Hepatocyte (in vitro differentiated cells): Measurements from ENCODE around the gene PTPRN2. TPM values are rescaled to one million over a fixed set of nuclear protein-coding genes. Genes with fewer than 3 reads are reported as not detected.

Experiments
- DNase-seq: peaks from one replicate; pipeline ENCODE4 v3.0.0-alpha.2; 2016; ENCODE audit warnings: low spot score
- H2AFZ ChIP-seq: fragments of 200-600 bp; sonication (generic); 2 replicates; pipeline ENCODE4 v1.6.0; 2016; ENCODE audit warnings: antibody characterized with exemption, mild to moderate bottlenecking
- H3K27ac ChIP-seq: fragments of 200-600 bp; sonication (generic); 2 replicates; pipeline ENCODE4 v1.5.1; 2016; ENCODE audit warnings: mild to moderate bottlenecking
- H3K27me3 ChIP-seq: fragments of 200-600 bp; sonication (generic); 2 replicates; pipeline ENCODE4 v1.6.1; 2016
- H3K36me3 ChIP-seq: fragments of 200-600 bp; sonication (generic); replicated peaks from 2 replicates; pipeline ENCODE4 v1.5.1; 2016; ENCODE audit warnings: low read depth; ENCODE audit not compliant: insufficient read depth
- H3K4me1 ChIP-seq: fragments of 200-600 bp; sonication (generic); 2 replicates; pipeline ENCODE4 v1.5.1; 2016; ENCODE audit warnings: mild to moderate bottlenecking, moderate library complexity; ENCODE audit not compliant: insufficient read depth
- H3K4me2 ChIP-seq: fragments of 200-600 bp; sonication (generic); 2 replicates; pipeline ENCODE4 v1.6.0; 2016
- H3K4me3 ChIP-seq: fragments of 200-600 bp; sonication (generic); 2 replicates; pipeline ENCODE4 v1.5.1; 2016; ENCODE audit warnings: mild to moderate bottlenecking
- H3K79me2 ChIP-seq: fragments of 200-600 bp; sonication (generic); 2 replicates; pipeline ENCODE4 v1.6.0; 2017; ENCODE audit warnings: mild to moderate bottlenecking
- H3K9me2 ChIP-seq: fragments of 200-600 bp; sonication (generic); replicated peaks from 2 replicates; pipeline ENCODE4 v1.6.0; 2017; ENCODE audit warnings: mild to moderate bottlenecking; ENCODE audit not compliant: insufficient read depth
- H3K9me3 ChIP-seq: fragments of 200-600 bp; sonication (generic); 2 replicates; pipeline ENCODE4 v1.5.1; 2016; ENCODE audit warnings: low read depth, mild to moderate bottlenecking
- H4K20me1 ChIP-seq: fragments of 200-600 bp; sonication (generic); 2 replicates; pipeline ENCODE4 v1.6.0; 2016; ENCODE audit warnings: mild to moderate bottlenecking; ENCODE audit not compliant: insufficient read depth, poor library complexity, severe bottlenecking
- EZH2 ChIP-seq: fragments of 200-600 bp; sonication (generic); IDR thresholded peaks from 2 replicates; pipeline ENCODE4 v1.6.1; 2016; ENCODE audit warnings: antibody characterized with exemption, mild to moderate bottlenecking, borderline replicate concordance
- EZH2phosphoT487 ChIP-seq: fragments of 200-600 bp; sonication (generic); IDR thresholded peaks from one replicate; pipeline ENCODE4 v1.6.1; 2018; ENCODE audit warnings: antibody characterized with exemption, mild to moderate bottlenecking, low read depth, moderate library complexity; ENCODE audit not compliant: unreplicated experiment, severe bottlenecking
- WGBS: methylation state at CpG from one replicate; pipeline ENCODE4 v1.1.6; 2016; ENCODE audit warnings: low lambda C conversion rate; ENCODE audit errors: missing lambda C conversion rate; 5-methylcytosine and 5-hydroxymethylcytosine counted together
- polyA plus RNA-seq: library from polyadenylated mRNA; unstranded; fragments of >200 nt; fragmentation: Nextera tagmentation; extraction: Ambion mirVana; gene quantifications from 2 replicates; pipeline ENCODE4 v1.2.1, GENCODE V29; 2016
- total RNA-seq: library from RNA; depleted of rRNA; stranded (reverse); fragments of >200 nt; gene quantifications from 2 replicates; pipeline ENCODE4 v1.2.3, GENCODE V29; 2014
- TF ChIP-seq, protein P1 (sequence below): fragments of 200-600 bp; sonication (generic); IDR thresholded peaks from 2 replicates; pipeline ENCODE4 v1.5.1; 2016; ENCODE audit warnings: antibody characterized with exemption, mild to moderate bottlenecking; ENCODE audit not compliant: poor library complexity

Gene PTPRN2
- total and polyA plus RNA-seq, 2 experiments from 2014 or later = 2.1 to 3.3 TPM

GRCh38 chr7:158422887-158423560 is 164.6 kb downstream of the PTPRN2 start:
- H3K4me3 ChIP-seq = no peak overlapping the region
- H3K27me3 ChIP-seq = no peaks in the 10 kb centered on the region
- 91% methylated on average over 15 of the region's 15 CpGs for WGBS
- H3K79me2 ChIP-seq = no peaks in the 10 kb centered on the region
- no peak overlapping the region for H3K27ac ChIP-seq
- H4K20me1 ChIP-seq = no peaks in the 10 kb centered on the region
- no peak overlapping the region for H2AFZ ChIP-seq
- no peaks in the 10 kb centered on the region for H3K4me1 ChIP-seq
- TF ChIP-seq, protein P1, sequence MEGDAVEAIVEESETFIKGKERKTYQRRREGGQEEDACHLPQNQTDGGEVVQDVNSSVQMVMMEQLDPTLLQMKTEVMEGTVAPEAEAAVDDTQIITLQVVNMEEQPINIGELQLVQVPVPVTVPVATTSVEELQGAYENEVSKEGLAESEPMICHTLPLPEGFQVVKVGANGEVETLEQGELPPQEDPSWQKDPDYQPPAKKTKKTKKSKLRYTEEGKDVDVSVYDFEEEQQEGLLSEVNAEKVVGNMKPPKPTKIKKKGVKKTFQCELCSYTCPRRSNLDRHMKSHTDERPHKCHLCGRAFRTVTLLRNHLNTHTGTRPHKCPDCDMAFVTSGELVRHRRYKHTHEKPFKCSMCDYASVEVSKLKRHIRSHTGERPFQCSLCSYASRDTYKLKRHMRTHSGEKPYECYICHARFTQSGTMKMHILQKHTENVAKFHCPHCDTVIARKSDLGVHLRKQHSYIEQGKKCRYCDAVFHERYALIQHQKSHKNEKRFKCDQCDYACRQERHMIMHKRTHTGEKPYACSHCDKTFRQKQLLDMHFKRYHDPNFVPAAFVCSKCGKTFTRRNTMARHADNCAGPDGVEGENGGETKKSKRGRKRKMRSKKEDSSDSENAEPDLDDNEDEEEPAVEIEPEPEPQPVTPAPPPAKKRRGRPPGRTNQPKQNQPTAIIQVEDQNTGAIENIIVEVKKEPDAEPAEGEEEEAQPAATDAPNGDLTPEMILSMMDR = no peak
- TF ChIP-seq EZH2phosphoT487 (no peak), EZH2 (no peak)
- no peaks in the 10 kb centered on the region for H3K36me3 ChIP-seq
- no peaks in the 10 kb centered on the region for H3K9me3 ChIP-seq
- no peaks in the 10 kb centered on the region for H3K9me2 ChIP-seq
- no peak overlapping the region for H3K4me2 ChIP-seq
- no peak for DNase-seq

- WGBS = 93% methylated on average over 17 of the region's 17 CpGs
Observed at GRCh38 chr7:158422196-158422886, 165.3 kb downstream of the PTPRN2 start.

GRCh38 chr7:158421361-158421760 is 166.3 kb downstream of the PTPRN2 start:
- no peak overlapping the region for H3K27ac ChIP-seq
- H3K4me1 ChIP-seq = no peaks in the 10 kb centered on the region
- H3K9me3 ChIP-seq = no peaks in the 10 kb centered on the region
- H4K20me1 ChIP-seq = no peaks in the 10 kb centered on the region
- WGBS = 70% methylated on average over 7 of the region's 7 CpGs
- no peaks in the 10 kb centered on the region for H3K36me3 ChIP-seq
- DNase-seq = no peak
- H3K9me2 ChIP-seq = no peaks in the 10 kb centered on the region
- no peak overlapping the region for H2AFZ ChIP-seq
- TF ChIP-seq, protein P1 = no peak
- TF ChIP-seq EZH2 = no peak
- TF ChIP-seq EZH2phosphoT487 = no peak
- no peaks in the 10 kb centered on the region for H3K79me2 ChIP-seq
- no peak overlapping the region for H3K4me2 ChIP-seq
- no peak overlapping the region for H3K4me3 ChIP-seq
- no peaks in the 10 kb centered on the region for H3K27me3 ChIP-seq

More at GRCh38 chr7:158422196-158422886, 165.3 kb downstream of the PTPRN2 start:
- no peak overlapping the region for H2AFZ ChIP-seq
- H3K36me3 ChIP-seq = no peaks in the 10 kb centered on the region
- H3K9me2 ChIP-seq = no peaks in the 10 kb centered on the region
- H3K4me1 ChIP-seq = no peaks in the 10 kb centered on the region
- H3K4me2 ChIP-seq = no peak overlapping the region
- DNase-seq = no peak
- no peaks in the 10 kb centered on the region for H3K9me3 ChIP-seq
- H3K79me2 ChIP-seq = no peaks in the 10 kb centered on the region
- no peaks in the 10 kb centered on the region for H4K20me1 ChIP-seq
- TF ChIP-seq EZH2phosphoT487 = no peak
- TF ChIP-seq EZH2 = no peak
- TF ChIP-seq, protein P1 = no peak
- H3K27ac ChIP-seq = no peak overlapping the region
- H3K27me3 ChIP-seq = no peaks in the 10 kb centered on the region
- no peak overlapping the region for H3K4me3 ChIP-seq
